NAMALWA (cell line): ENCODE data around the gene ADAMTS13.
"Not testable (repeated sequence)": the region's sequence is repeated elsewhere in the genome, so short reads cannot be mapped to it uniquely, and the experiment has no call there.

ENCODE experiments used
- DNase-seq: peaks from one replicate; pipeline ENCODE4 v3.0.0-alpha.2; 2015; ENCODE audit warnings: low spot score

ADAMTS13 gene

DNA sequence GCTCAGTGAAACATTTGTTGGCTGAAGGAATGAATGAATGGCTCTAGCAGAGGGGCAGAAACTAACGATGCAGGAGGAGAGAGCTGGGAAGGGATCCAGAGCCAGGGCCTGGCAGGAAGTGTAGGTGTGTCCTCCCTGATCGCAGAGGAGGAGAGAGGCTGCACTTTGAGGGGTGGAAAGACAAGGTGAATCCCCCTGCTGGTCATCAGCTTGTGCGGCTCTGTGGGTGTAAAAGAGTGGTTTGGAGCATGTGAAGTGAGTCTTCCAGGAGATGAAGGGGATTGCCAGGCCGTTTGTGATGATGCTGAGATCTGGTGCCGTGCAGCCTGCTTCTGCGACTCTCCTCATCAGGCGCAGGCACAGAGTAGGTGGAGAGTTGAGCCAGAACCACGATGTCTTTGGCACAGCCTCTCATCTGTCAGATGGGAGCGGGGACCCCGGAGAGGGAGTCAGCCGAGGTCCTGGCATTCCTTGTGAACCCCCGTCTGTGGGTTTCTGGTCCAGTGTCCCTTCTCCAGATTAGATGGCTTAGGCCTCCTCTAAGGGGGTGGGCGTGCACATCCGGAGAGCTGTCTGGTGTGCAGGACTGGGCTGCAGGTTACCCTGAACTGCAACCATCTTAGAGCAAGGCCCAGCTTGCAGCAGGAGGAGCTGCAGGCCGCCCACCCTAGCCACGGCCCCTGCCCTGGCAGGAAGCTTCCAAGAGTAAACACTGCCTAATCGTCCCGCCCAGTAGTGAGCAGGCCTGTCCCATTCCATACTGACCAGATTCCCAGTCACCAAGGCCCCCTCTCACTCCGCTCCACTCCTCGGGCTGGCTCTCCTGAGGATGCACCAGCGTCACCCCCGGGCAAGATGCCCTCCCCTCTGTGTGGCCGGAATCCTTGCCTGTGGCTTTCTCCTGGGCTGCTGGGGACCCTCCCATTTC is at the start of gene ADAMTS13:
Gene ADAMTS13, plus strand, starts transcription at position 753 of the 928 bp plus-strand sequence. Its CDS starts 77 bp downstream, at position 830.
- DNase-seq, result peak; percentile 61

DNA sequence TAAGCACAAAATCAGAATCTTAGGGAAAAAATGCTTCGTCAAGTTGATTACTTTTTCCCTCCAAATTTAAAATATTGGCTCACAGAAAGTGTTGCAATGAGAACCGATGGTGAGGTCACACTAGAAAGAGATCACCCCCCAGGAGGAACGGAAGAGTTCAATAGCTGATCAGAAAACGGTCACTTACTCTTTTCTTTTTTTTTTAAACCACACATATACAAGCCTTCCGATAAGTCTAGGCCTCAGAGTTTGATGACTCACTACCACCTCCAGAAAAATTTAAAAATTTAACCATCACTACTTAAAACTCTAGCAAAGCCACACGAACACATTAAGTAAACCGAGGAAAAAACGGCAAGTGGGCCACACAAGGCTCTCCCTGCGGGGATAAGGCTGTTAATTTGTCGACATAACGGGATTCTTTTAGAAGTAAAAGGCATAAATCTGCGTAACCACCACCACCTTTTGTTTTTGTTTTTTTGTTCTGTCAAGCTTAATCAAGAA is 47.5 kb upstream of the ADAMTS13 start:
- no peak for DNase-seq

DNA sequence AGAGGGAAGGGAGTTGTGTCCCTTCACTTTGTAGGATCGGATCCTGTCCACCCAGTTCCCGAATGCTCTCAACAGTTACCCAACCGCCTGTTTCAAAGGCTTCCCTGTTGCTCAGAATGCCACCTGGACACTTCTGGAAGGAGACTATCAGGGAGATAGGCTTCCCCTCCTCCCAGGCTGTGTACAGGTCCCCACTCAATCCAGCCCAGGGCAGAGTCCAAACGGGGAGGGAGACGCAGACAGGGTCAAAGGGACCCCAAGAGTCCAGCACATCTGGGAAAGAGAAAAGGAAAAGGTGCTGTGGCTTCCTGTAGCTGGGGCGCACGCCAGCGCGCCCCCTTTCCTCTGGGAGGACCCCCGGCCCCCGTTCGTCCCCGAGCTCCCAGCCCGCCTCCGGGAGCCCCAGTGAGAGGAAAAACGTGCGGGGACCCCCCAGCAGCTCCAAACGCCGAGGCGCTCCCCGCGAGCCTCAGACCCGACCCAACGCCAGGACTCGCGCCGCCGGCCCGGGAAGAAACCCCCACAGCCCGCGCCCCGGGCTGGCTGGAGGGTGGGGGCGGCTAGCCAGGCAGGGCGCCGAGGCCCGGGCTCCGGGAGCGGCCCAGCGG is 46.9 kb upstream of the ADAMTS13 start:
- DNase-seq, result peak; percentile 47

DNA sequence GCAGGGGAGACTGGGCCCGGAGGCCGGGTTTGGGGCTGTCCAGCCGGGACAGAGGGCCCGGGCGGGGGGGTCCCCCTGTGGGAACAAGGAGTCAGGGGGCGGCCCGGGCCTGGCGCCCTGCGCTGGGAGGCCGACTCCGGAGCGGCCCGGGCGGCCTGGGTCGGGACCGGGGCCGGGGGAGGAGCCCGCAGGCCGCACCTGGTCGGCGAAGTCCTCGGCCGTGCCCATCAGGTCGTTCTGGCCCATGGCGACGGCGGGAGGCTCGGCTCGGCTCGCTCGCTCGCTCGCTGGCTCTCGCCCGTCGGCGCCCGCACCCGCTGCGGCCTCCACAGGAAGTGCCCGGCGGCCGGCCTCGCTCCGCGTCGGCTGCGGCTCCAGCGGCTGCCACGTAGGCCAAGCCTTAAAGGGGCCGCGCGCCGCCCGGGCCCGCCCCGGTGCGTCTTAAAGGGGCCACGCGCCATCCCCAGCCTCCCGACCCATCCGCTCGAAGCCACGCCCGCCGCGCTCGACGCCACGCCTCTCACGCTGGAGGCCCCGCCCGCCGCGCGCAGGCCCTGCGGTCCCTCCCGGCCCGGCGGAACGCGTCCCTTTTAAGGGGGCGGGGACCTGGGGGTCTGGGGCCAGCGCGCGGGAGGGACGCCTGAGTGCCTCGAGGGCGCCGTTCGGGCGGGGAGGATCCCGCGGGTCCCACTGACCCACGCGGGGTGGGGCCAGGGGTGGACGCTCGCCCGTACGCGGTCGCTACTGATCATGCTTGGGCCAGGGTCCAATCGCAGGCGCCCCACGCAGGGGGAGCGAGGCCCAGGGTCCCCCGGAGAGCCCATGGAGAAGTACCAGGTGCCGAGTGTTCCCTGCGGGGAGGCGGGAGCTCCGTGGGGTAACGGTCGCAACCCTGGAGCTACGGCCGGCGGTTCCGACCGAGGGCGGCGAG is 46.2 kb upstream of the ADAMTS13 start, which contains the start of the genes STKLD1 and SURF4:
Gene STKLD1, plus strand, starts transcription at position 643 of the 931 bp plus-strand sequence. Its CDS starts 108 bp downstream, at position 751.
Gene SURF4, minus strand, starts transcription at position 337 of the 931 bp plus-strand sequence. Its CDS starts 91 bp downstream, at position 246.
- DNase-seq, result peak; percentile 93

DNA sequence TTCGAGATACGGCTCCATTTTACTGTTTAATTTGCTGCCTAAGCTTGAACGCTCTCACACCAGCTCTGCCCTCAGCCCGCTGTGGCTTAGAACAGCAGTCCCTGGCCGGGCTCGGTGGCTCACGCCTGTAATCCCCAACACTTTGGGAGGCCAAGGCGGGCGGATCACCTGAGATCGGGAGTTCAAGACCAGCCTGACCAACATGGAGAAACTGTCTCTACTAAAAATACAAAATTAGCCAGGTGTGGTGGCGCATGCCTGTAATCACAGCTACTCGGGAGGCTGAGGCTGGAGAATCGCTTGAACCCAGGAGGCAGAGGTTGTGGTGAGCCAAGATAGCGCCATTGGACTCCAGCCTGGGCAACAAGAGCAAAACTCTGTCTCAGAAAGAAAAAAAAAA is 44.9 kb upstream of the ADAMTS13 start:
- DNase-seq, result not testable (repeated sequence)

DNA sequence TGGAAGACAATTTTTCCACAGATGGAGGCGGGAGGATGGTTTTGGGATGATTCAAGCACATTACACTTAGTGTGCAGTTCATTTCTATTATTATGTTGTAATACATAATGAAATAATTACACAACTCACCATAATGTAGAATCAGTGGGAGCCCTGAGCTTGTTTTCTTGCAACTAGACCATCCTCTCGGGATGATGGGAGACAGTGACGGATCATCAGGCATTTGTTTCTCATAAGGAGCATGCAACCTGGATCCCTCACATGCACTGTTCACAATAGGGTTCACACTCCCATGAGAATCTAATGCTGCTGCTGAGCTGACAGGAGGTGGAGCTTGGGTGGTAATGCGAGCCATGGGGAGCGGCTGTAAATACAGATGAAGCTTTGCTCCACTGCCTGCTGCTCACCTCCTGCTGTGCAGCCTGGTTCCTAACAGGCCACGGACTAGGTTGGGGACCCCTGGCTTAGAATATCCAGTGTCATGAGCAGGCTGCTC is 44.4 kb upstream of the ADAMTS13 start:
- DNase-seq, result peak; percentile 40

DNA sequence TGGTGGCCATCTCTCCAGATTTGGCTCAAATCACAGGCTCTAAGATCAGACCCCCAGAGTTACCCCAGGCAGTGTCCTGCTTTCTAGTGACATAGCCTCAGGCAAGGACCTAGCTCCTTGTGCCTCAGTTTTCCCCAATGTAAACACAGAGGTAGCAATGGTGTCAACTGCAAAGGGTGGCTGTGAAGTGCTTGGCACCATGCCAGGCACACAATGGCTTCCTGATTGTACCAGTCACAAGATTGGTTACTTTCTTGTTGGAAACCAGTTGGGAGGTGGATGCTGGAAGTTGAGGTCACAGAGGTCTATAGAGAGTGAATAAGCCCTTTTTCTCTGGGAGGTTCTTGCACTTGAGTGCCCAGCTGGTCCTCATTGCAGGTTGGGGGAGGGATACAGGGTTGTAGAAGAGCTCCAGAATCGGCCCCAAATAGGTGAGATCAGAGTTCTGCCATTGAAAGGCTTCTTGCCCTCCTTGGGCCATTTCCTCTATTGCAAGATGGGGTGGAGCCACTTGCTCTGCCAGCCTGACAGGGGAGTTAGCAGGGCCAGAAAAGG is 43.7 kb upstream of the ADAMTS13 start:
- no peak for DNase-seq

DNA sequence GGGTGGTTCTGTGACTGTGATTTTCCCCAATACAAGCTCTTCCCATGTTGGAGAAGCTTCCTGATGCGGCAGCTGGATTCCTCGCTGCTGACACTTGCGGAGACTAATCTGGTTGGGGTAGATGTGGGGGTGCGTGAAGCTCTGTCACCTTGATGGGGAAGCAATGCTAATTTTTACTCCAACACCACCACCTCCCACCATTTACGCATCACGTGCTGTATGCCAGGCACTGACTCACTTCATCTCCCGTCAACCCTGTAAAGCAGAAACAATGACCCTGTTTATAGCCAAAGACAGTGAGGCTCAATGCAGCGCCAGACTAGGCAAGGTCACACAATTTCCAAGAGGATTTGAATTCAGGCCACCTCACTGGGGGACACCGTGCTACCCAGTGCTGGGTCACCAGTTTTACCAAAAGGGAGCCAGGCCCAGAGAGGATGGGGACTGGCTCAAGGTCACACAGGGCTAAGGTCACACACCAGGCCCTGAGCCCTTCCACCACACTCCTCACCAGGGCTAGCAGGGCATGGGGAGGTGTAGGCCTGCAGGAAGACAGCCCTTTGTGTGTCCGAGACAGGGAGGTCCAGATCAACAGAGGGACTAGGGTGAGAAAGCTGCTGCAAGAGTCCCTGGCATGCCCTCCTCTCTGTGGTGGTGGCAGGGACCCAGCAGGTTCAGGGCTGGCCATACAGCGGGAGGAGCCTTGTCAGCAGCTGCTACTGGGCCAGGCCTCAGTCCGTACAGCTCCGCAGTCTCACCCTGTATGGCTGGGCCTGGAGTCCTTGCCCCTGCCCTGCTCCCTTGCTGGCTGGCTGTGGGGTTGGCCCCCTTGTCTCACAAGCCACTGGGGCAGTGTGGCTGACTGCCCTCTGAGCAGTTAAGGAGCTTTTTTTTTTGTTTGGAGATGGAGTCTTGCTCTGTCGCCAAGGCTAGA is 42.7 kb upstream of the ADAMTS13 start:
- no peak for DNase-seq

DNA sequence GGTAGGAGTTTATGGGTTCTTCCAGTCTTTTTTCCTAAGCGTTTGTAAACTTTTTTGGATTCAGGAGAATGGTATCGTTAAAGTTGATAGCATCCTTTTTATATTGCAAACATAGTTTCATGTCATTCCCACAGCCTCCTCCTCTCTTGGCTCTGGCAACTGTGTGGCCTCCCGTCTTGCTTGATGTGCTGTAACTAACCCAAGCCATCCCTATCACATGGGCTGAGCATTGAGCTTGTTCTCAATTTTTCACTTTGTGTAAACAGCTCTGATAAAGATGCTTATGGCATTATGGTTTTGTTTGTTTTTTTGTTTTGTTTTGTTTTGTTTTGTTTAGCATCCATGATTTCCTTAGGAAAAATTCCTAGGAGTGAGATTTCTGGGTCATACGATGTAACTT is 41.4 kb upstream of the ADAMTS13 start:
- no peak for DNase-seq

DNA sequence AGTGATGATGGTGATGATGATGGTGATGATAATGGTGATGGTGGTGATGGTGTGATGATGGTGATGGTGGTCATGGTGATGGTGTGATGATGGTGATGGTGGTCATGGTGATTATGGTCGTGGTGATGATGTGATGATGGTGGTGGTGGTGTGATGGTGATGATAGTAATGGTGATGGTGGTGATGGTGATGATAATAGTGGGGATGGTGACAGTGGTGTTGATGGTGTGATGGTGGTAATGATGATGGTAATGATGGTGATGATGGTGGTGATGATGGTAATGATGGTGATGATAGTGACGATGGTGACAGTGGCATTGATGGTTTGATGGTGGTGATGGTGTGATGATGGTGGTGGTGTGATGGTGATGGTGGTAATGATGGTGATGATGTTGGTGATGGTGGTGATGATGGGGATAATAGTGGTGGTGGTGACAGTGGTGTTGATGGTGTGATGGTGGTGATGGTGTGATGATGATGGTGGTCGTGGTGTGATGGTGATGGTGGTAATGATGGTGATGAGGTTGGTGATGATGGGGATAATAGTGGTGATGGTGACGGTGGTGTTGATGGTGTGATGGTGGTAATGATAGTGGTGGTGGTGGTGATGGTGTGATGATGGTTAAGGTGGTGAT is 39.5 kb upstream of the ADAMTS13 start:
- no peak for DNase-seq

DNA sequence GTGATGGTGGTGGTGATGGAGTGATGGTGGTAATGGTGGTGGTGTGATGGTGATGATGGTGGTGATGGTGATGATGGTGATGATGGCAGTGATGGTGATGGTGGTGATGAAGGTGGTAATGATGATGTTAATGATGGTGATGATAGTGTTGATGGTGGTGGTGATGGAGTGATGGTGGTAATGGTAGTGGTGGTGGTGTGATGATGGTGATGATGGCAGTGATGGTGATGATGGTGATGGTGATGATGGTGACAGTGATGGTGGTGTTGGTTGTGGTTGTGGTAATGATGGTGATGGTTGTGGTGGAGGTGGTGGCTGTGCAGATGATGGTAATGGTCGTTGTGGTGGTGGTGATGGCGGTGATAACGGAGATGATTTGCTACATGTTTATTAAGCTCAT is 38.7 kb upstream of the ADAMTS13 start:
- no peak for DNase-seq

DNA sequence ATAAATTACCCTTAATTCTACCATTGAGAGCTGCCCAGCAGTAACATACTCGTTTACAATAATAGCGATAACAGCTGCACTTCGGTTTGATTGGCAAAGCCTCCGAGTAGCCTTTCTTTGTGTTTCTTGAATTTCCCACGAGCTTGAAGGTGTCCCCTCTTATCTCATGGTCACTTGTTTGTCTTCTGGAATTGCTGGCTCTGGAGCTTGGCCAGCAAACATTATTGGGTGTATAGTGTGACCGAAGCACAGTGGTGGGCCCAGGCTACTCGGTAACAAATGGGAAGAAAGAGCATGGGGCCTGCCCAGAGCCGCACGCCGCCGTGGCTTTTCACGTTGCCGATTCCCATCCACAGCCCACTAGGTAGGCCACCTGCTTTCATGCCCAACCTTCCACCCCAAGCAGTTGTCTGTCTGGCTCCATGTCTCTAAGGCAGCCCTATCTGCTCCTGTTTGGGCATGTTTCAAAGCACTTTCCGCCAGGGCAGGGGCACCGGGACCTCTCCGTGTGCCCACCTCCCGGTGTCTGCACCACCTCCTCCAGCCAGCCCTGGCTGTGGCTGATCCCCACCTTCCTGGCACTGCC is 37.3 kb upstream of the ADAMTS13 start:
- no peak for DNase-seq

DNA sequence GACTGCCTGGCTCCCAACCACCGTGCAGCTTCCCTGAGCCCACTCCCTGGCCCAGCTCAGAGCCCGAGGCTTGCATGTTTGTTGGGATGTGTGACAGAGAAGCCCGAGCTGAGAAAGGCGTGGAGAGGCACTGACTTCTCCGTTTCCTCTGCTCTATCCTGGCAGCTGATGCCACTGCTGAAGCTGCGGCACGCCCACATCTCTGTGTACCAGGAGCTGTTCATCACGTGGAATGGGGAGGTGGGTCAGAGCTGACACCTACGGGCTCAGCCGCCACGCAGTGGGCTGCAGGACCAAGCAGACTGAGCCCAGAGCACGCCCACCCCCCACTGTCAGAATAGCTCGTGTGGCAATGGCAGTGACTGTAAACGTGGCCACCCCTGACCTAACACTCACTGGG is 36.7 kb upstream of the ADAMTS13 start:
- DNase-seq, result no peak

DNA sequence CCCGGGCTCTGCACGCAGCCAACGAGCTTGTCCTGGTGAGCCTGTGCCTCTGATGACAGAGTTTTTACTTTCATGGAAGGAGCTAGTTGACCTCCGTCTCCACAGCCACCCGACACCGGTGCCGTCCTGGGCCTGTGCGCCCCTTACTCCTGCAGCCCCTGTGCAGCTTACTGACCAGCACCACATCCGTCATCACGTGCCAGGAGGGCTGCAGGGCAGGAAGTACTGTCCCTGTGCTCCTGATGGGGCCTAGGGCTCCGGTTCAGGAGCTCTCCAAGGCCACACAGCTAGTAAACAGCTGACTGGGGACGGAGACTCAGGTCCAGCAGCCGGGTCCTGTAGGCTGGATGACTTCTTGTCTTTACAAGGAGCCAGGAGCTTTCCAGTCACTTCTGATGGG is 35.8 kb upstream of the ADAMTS13 start:
- no peak for DNase-seq

DNA sequence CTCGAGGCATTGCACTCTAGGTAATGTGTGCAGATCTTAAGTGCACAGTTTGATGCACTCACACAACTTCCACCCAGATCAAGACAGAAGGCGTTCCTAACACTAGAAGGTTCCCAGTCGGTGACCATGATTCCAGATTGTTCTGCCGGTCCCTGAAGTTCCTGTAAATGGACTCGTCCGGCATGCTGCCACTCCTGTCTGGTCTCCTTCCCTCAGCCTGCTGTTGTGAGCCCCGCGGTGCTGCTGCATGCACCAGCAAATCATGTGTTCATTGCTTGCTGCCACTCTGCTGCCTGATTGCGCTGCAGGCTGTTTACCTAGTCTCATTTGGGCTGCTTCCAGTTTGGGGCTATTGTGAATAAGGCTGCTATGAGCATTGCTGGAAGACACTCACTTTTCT is 34.5 kb upstream of the ADAMTS13 start:
- DNase-seq, result no peak

DNA sequence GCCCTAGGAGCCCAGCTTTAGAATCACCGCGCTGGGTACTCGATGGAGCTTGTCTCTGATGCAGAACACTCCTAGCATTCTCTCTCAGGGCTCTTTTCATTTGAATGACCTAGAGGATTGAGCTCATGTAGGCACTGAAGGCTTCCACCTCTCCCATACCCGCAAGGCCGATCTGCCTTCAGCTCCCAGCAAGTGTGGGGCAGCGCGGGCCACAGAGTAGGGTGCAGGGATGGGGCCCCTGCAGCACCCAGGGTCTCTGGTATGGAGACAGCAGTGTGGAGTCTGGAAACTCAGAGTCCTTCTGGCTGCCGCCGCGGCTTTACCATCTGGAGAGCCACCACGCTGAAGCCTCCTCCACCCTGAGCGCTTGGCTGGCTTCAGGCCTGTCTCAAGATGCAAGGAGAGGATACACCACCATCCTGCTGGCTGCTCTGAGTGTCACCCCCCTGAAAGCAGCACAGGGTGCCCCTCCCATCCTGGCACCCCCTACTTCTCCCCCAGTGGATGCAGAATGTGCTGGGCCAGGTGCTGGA is 33.1 kb upstream of the ADAMTS13 start:
- no peak for DNase-seq

DNA sequence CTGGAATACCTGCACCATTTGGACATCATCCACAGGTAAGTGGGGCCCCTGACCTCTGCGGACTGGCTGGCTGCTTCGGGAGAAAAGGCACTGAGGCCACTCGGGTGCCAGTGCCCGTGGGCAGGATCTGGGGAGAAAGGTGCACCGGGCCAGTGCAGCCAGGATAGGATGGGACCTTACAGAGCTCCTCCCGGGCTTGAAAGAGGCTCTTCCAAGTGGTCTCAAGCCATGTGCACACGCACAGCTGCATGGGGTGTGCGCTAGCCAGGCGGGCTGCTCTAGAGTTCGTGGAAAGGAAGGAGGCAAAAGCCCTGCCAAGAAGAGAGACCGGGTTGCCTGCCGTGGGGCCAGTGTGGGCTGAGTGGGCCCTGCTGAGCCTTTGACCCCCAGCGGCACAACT is 32.6 kb upstream of the ADAMTS13 start:
- DNase-seq, result no peak

DNA sequence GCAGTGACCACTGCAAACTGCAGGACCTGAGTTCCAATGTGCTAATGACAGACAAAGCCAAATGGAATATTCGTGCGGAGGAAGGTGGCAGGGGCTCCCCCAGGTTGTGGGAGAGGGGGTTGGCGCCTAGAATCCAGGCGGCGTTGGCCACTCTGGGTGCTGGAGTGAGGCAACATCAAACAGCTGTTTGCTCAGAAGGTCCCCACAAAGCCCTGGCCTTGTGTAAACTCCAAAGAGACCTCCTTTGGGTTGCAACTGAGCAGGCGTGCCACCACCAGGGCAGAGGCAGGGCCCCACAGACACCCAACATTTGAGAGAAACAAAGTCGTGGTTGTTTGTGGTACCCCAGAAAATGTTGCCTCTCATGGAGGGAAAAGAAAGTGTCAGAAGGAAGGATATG is 31.5 kb upstream of the ADAMTS13 start:
- no peak for DNase-seq

DNA sequence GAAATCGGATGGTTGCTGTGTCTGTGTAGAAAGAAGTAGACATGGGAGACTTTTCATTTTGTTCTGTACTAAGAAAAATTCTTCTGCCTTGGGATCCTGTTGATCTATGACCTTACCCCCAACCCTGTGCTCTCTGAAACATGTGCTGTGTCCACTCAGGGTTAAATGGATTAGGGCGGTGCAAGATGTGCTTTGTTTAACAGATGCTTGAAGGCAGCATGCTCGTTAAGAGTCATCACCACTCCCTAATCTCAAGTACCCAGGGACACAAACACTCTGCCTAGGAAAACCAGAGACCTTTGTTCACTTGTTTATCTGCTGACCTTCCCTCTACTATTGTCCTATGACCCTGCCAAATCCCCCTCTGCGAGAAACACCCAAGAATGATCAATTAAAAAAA is 30.7 kb upstream of the ADAMTS13 start:
- DNase-seq, result not testable (repeated sequence)
